Upper lobe of left lung (tissue), 6 donors: ENCODE data around the gene TRIP10. TPM values are rescaled to one million over a fixed set of nuclear protein-coding genes. Genes with fewer than 3 reads are reported as not detected.

Experiments
- ATAC-seq, 2 donors: fragments of 200-7000 bp; cut with Tn5 transposase; one replicate each; pipeline ENCODE4 v1.9.1; 2022; ENCODE audit warnings: mild to moderate bottlenecking in 2 of 2, moderate library complexity in 2 of 2; ENCODE audit not compliant: low FRiP score in 2 of 2
- DNase-seq, 2 donors: peaks; one replicate each; pipeline ENCODE4 v3.0.0-alpha.2; 2019 to 2020
- H3K27ac ChIP-seq, 4 donors: fragments of 200-600 bp; sonication (generic); one replicate each; pipeline ENCODE4 v1.5.1; 2016 to 2019
- H3K27me3 ChIP-seq, 4 donors: fragments of 200-600 bp; sonication (generic); one replicate each; pipeline ENCODE4 v1.5.1; 2017 to 2019
- H3K36me3 ChIP-seq, 4 donors: fragments of 200-600 bp; sonication (generic); one replicate each; pipeline ENCODE4 v1.5.1; 2016 to 2019
- H3K4me1 ChIP-seq, 4 donors: fragments of 200-600 bp; sonication (generic); one replicate each; pipeline ENCODE4 v1.5.1; 2018 to 2019
- H3K4me3 ChIP-seq, 4 donors: fragments of 200-600 bp; sonication (generic); one replicate each; pipeline ENCODE4 v1.5.1; 2017 to 2019; ENCODE audit warnings: mild to moderate bottlenecking in 2 of 4, moderate library complexity in 1 of 4
- H3K9me3 ChIP-seq, 4 donors: fragments of 200-600 bp; sonication (generic); one replicate each; pipeline ENCODE4 v1.5.1; 2018 to 2019
- EP300 ChIP-seq, 4 donors: sonication (generic); formaldehyde crosslinking; IDR thresholded peaks; one replicate each; pipeline ENCODE4 v1.5.1; 2017; ENCODE audit warnings: antibody characterized with exemption in 4 of 4, control low read depth in 2 of 4
- POLR2A ChIP-seq, 4 donors: fragments of 450-650 bp; IDR thresholded peaks; one replicate each; pipeline ENCODE4 v1.5.1; 2016 to 2017; ENCODE audit warnings: antibody characterized with exemption in 4 of 4, mild to moderate bottlenecking in 2 of 4
- POLR2AphosphoS5 ChIP-seq, 2 donors: sonication (generic); formaldehyde crosslinking; IDR thresholded peaks; one replicate each; pipeline ENCODE4 v1.5.1; 2017; ENCODE audit warnings: antibody characterized with exemption in 2 of 2
- WGBS, 2 donors: methylation state at CpG; one replicate each; pipeline ENCODE4 v1.1.5; 2017 to 2018; 5-methylcytosine and 5-hydroxymethylcytosine counted together
- total RNA-seq, 6 donors: library from RNA; depleted of rRNA in 4 of 6; stranded (reverse); fragments of >200 nt in 4 of 6; gene quantifications; one replicate each; pipeline versions ENCODE4 v1.1.0 to v1.2.1, GENCODE V29; 2016 to 2021
- TF ChIP-seq, protein P1 (sequence below), 6 experiments: fragments of 450-650 bp in 4 of 6; fragments of 200-600 bp in 2 of 6; sonication (generic) in 2 of 6; IDR thresholded peaks; one replicate each; pipeline ENCODE4 v1.5.1; 2016 to 2019; ENCODE audit warnings: antibody characterized with exemption in 6 of 6
- donor health status: DM: no; HTN: no; CAD: no; lungs with moderate emphysema.
- donor health status: DM: no; HTN: yes; CAD: no; lungs with severe emphysema.

TRIP10 gene
- total RNA-seq, 6 donors from 2014 or later: 59.6 to 423 (median 74.3) TPM

DNA sequence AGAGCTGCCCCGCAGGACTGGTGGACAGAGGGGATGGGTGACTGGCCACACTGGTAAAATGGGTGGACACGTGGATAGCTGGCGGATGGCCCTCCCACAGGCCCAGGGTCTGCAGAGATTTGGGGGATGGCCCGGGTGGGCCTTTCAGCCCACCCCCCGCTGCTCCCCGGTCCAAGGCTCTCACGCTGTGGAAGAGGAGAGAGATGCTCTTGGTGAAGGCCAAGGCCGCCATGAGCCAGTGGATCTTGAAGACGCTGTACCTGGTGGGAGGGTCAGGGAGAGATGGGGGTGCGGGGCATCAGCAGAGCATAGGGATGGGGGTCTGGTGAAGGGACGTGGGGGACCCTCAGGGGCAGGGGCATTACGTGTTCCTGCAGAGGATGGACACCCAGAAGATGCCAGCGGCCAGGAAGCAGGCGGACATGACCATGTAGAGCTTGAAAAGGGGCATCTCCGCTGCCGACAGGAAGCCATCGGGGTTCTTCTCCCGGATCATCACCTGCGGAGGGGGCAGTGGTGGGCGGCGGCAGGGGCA, 6.6 kb upstream of the TRIP10 start:
- WGBS, 2 donors: 91 to 96% methylated on average over 17 to 20 of the region's 21 CpGs
- no peaks in the 10 kb centered on the region for H3K27me3 ChIP-seq
- H3K4me3 ChIP-seq: no peak overlapping the region
- no peaks in the 10 kb centered on the region for H3K9me3 ChIP-seq
- H3K4me1 ChIP-seq: peaks cover 27 to 51% (median 32%) of the 10 kb centered on the region in 4 donors
- no peak overlapping the region for H3K27ac ChIP-seq
- H3K36me3 ChIP-seq: peaks cover 7 to 33% (median 25%) of the 10 kb centered on the region in 4 donors
- no peak for ATAC-seq
- DNase-seq: no peak
- TF ChIP-seq, protein P1, sequence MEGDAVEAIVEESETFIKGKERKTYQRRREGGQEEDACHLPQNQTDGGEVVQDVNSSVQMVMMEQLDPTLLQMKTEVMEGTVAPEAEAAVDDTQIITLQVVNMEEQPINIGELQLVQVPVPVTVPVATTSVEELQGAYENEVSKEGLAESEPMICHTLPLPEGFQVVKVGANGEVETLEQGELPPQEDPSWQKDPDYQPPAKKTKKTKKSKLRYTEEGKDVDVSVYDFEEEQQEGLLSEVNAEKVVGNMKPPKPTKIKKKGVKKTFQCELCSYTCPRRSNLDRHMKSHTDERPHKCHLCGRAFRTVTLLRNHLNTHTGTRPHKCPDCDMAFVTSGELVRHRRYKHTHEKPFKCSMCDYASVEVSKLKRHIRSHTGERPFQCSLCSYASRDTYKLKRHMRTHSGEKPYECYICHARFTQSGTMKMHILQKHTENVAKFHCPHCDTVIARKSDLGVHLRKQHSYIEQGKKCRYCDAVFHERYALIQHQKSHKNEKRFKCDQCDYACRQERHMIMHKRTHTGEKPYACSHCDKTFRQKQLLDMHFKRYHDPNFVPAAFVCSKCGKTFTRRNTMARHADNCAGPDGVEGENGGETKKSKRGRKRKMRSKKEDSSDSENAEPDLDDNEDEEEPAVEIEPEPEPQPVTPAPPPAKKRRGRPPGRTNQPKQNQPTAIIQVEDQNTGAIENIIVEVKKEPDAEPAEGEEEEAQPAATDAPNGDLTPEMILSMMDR (IDR thresholded peaks at IDR 0.05): no peak
- no peak for TF ChIP-seq POLR2A (IDR thresholded peaks at IDR 0.05)
- TF ChIP-seq EP300 (IDR thresholded peaks at IDR 0.05): no peak
- TF ChIP-seq POLR2AphosphoS5 (IDR thresholded peaks at IDR 0.05): no peak

GRCh38 chr19:6733338-6734095, 6.0 kb upstream of the TRIP10 start:
- peaks cover 27 to 51% (median 34%) of the 10 kb centered on the region in 4 donors for H3K4me1 ChIP-seq
- no peaks in the 10 kb centered on the region for H3K27me3 ChIP-seq
- TF ChIP-seq, protein P1 (IDR thresholded peaks at IDR 0.05): peak in 1 of 6 experiments; percentile 5
- no peak for TF ChIP-seq POLR2A (IDR thresholded peaks at IDR 0.05)
- DNase-seq (peak in 1 of 2 donors; percentile 79), ATAC-seq (no peak)
- 88 to 96% methylated on average over 7 to 21 of the region's 29 CpGs for WGBS, 2 donors
- no peak overlapping the region for H3K4me3 ChIP-seq
- H3K27ac ChIP-seq: no peak overlapping the region
- no peaks in the 10 kb centered on the region for H3K9me3 ChIP-seq
- peaks cover 7 to 33% (median 25%) of the 10 kb centered on the region in 4 donors for H3K36me3 ChIP-seq

DNA sequence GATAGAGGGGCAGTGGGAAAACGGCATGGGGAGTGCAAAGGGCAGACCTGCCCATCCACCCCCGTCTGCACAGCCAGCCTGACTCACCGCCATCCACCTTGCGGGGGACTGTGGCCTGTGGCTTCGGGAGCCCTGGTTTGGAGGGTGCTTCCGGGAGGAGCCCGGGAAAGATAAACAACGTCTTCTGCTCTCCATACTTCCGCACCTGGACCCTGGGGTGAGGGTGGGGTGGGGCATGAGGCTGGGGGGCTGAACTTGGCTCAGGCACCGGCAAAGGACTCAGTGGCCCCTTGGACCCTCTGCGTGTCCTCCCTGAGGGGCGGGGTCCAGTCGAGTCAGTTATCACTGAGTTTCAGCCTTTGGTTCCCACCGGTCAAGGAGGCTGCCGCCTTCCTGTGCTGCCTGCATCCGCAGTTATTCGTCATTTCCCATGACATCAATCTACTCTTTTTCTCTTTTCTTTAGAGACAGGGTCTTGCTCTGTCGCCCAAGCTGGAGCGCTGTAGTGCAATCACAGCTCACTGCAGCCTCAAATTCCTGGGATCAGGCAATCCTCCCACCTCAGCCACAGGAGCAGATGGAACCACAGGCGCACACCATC, 5.3 kb upstream of the TRIP10 start:
- TF ChIP-seq POLR2A (IDR thresholded peaks at IDR 0.05): no peak
- TF ChIP-seq EP300 (IDR thresholded peaks at IDR 0.05): no peak
- TF ChIP-seq POLR2AphosphoS5 (IDR thresholded peaks at IDR 0.05): no peak
- TF ChIP-seq, protein P1 (IDR thresholded peaks at IDR 0.05): no peak
- H3K27ac ChIP-seq: peak overlapping the region in 1 of 4 donors; percentile 96
- no peaks in the 10 kb centered on the region for H3K9me3 ChIP-seq
- ATAC-seq (no peak), DNase-seq (no peak)
- peaks cover 7 to 33% (median 25%) of the 10 kb centered on the region in 4 donors for H3K36me3 ChIP-seq
- no peak overlapping the region for H3K4me3 ChIP-seq
- no peaks in the 10 kb centered on the region for H3K27me3 ChIP-seq
- peaks cover 27 to 51% (median 34%) of the 10 kb centered on the region in 4 donors for H3K4me1 ChIP-seq
- WGBS, 2 donors: 74 to 79% methylated on average over 19 to 20 of the region's 20 CpGs

DNA sequence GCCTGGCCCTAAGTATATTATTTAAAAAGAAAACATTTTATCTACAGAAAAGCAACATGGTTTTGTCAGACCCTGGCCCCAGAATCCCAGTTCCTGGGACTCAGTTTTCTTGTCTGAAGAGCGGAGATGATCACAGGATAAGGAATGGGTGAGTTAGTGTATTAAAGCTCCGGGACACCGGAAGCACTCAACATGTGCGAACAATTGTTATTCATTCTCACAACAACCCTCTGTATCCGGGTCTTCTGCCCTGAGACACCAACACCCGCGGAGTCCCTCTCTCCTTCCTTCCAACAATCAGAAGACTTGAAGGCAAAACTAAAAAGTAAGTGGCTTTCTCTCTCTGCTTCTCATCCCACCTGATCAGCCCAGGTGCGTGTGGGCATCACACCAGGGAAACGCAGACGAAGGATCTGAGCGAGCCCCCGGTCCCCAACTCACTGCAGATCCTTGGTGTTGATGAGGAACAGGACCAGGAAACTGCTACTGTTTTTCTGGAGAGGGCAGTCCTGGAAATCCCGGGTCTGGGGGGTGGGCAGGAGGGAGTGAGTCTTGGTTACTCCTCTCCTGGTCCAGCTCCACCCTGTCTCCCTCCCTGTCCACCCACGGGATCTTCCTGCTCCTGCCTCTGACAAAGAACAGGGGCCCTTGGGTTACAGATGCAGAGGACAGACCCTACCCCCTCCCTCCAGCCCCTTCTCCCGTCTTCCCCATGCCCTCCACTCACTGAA, 4.1 kb upstream of the TRIP10 start:
- H3K27ac ChIP-seq: peak overlapping the region; percentile 91 to 99 (median 96)
- no peak for ATAC-seq
- DNase-seq: no peak

More for the DNA sequence above, 4.1 kb upstream of the TRIP10 start:
- peaks cover 23 to 46% (median 32%) of the 10 kb centered on the region in 4 donors for H3K4me1 ChIP-seq
- no peak overlapping the region for H3K4me3 ChIP-seq
- no peak for TF ChIP-seq POLR2AphosphoS5 (IDR thresholded peaks at IDR 0.05)
- 78 to 81% methylated on average over 14 to 15 of the region's 15 CpGs for WGBS, 2 donors
- H3K36me3 ChIP-seq: peaks cover 7 to 33% (median 25%) of the 10 kb centered on the region in 4 donors
- H3K27me3 ChIP-seq: peaks cover 0 to 4% (median 0%) of the 10 kb centered on the region in 4 donors
- H3K9me3 ChIP-seq: no peaks in the 10 kb centered on the region
